HCT116 (cell line): ENCODE measurements around the gene OBSL1.

Source experiments
- CTCF ChIP-seq, 3 experiments: fragments of 200-600 bp in 1 of 3; sonication (generic) in 1 of 3; IDR thresholded peaks in 2 of 3; conservative IDR thresholded peaks in 1 of 3; 2 replicates each; pipeline ENCODE4 v1.5.1; 2012 to 2017; ENCODE audit warnings: low read depth in 2 of 3, low read length in 2 of 3, antibody characterized with exemption in 1 of 3, borderline replicate concordance in 1 of 3, control low read depth in 1 of 3, mild to moderate bottlenecking in 1 of 3, mixed read lengths in 1 of 3, mixed run types in 1 of 3, moderate library complexity in 1 of 3; ENCODE audit not compliant: insufficient read depth in 1 of 3
- EZH2 ChIP-seq: fragments of 200-600 bp; sonication (generic); IDR thresholded peaks from 2 replicates; pipeline ENCODE4 v1.6.1; 2017; ENCODE audit warnings: antibody characterized with exemption, mixed run types
- POLR2A ChIP-seq: IDR thresholded peaks from 2 replicates; pipeline ENCODE4 v1.7.0; 2011; ENCODE audit warnings: borderline replicate concordance; ENCODE audit not compliant: insufficient read depth, insufficient read length; ENCODE audit errors: extremely low read depth
- POLR2AphosphoS5 ChIP-seq: IDR thresholded peaks from 2 replicates; pipeline ENCODE4 v1.6.1; 2011; ENCODE audit warnings: mild to moderate bottlenecking, low read depth, low read length, moderate library complexity
- RAD21 ChIP-seq: IDR thresholded peaks from 2 replicates; pipeline ENCODE4 v1.6.1; 2012; ENCODE audit warnings: low read depth, mild to moderate bottlenecking
- YY1 ChIP-seq: IDR thresholded peaks from 2 replicates; pipeline ENCODE4 v1.6.1; 2011; ENCODE audit warnings: low read length, low read depth, moderate library complexity, mild to moderate bottlenecking; ENCODE audit not compliant: insufficient replicate concordance; ENCODE audit errors: extremely low read depth
- ZFX ChIP-seq: fragments of 450-650 bp; IDR thresholded peaks from 2 replicates; pipeline ENCODE4 v1.6.1; 2017

GRCh38 chr2:219508444-219508734 lies 63.0 kb downstream of the OBSL1 start:
- TF ChIP-seq CTCF (IDR thresholded peaks at IDR 0.05 in 2 of 3, conservative IDR thresholded peaks at IDR 0.05 in 1 of 3; ENCODE audit: borderline replicate concordance in 1 of 3, insufficient read depth in 1 of 3, low read depth in 2 of 3, low read length in 2 of 3) (no peak), YY1 (no peak), POLR2AphosphoS5 (no peak), EZH2 (no peak), RAD21 (no peak), ZFX (no peak), POLR2A (no peak)
